CD4-positive, alpha-beta T cell (primary cell): ENCODE measurements around the gene ARL5C. TPM values are rescaled to one million over a fixed set of nuclear protein-coding genes. Genes with fewer than 3 reads are reported as not detected.
A peak's percentile ranks its signal among the peaks of the same experiment; 100 is the strongest.

Experiments used
- ATAC-seq: fragments of 200-7000 bp; cut with Tn5 transposase; one replicate; pipeline ENCODE4 v1.10.0; 2022; ENCODE audit warnings: mild to moderate bottlenecking; ENCODE audit not compliant: poor library complexity
- CTCF ChIA-PET: fragments of 350-600 bp; sonication (Branson Sonifier 250); formaldehyde crosslinking; loops from one replicate; lab custom pipeline; 2021; ENCODE audit warnings: antibody characterized with exemption, inconsistent platforms; lab: Charles Lee
- POLR2A ChIA-PET: fragments of 350-600 bp; sonication (Branson Sonifier 250); formaldehyde crosslinking; loops from one replicate; lab custom pipeline; 2021; ENCODE audit warnings: antibody characterized with exemption, inconsistent platforms; lab: Charles Lee
- DNase-seq, 14 experiments: peaks; one replicate each; pipeline ENCODE4 v3.0.0-alpha.2; 2013 to 2020; ENCODE audit warnings: mixed read lengths in 2 of 14
- H3K27ac ChIP-seq, 2 donors: one replicate each; pipeline versions ENCODE4 v1.5.1 to v1.7.0; 2013; ENCODE audit warnings: low read length in 2 of 2, low read depth in 1 of 2, mild to moderate bottlenecking in 1 of 2
- H3K27me3 ChIP-seq, 2 experiments: 1 replicate in 1 of 2; 2 replicates in 1 of 2; pipeline versions ENCODE4 v1.6.1 to v1.7.0; 2013; ENCODE audit warnings: low read length in 2 of 2, control low read depth in 1 of 2, mild to moderate bottlenecking in 1 of 2, moderate library complexity in 1 of 2; ENCODE audit not compliant: insufficient read depth in 2 of 2, control insufficient read depth in 1 of 2
- H3K36me3 ChIP-seq: one replicate; pipeline ENCODE4 v1.6.1; 2013; ENCODE audit warnings: low read length, control low read depth; ENCODE audit not compliant: insufficient read depth
- H3K4me1 ChIP-seq: one replicate; pipeline ENCODE4 v1.6.1; 2013; ENCODE audit warnings: low read length, control low read depth; ENCODE audit not compliant: insufficient read depth
- H3K4me3 ChIP-seq: one replicate; pipeline ENCODE4 v1.5.1; 2013; ENCODE audit warnings: mild to moderate bottlenecking, low read length, moderate library complexity
- H3K9me3 ChIP-seq, 2 experiments: 1 replicate in 1 of 2; 2 replicates in 1 of 2; pipeline versions ENCODE4 v1.6.1 to v1.7.0; 2013; ENCODE audit warnings: low read length in 2 of 2, mild to moderate bottlenecking in 2 of 2, control low read depth in 1 of 2, moderate library complexity in 1 of 2; ENCODE audit not compliant: control insufficient read depth in 1 of 2, insufficient read depth in 1 of 2
- H3K27ac Mint-ChIP-seq: one replicate; pipeline ENCODE4 v1.8.0; 2020; ENCODE audit warnings: mixed read lengths
- H3K27me3 Mint-ChIP-seq: one replicate; pipeline ENCODE4 v1.8.0; 2021; ENCODE audit warnings: mixed read lengths
- H3K36me3 Mint-ChIP-seq: one replicate; pipeline ENCODE4 v1.8.0; 2021; ENCODE audit warnings: low read depth, mixed read lengths
- H3K4me1 Mint-ChIP-seq: one replicate; pipeline ENCODE4 v1.8.0; 2021; ENCODE audit warnings: low read depth, mixed read lengths
- H3K4me3 Mint-ChIP-seq: one replicate; pipeline ENCODE4 v1.8.0; 2020; ENCODE audit warnings: mild to moderate bottlenecking, mixed read lengths
- H3K9me3 Mint-ChIP-seq: one replicate; pipeline ENCODE4 v1.8.0; 2020; ENCODE audit warnings: mixed read lengths
- intact Hi-C, 2 experiments: fragments of 100-400 bp; cut with DNase I in 1 of 2; cut with micrococcal nuclease in 1 of 2; formaldehyde crosslinking; loops; one replicate each; pipeline versions ENCODE4 v1.15.1 to v1.9.0; 2023 to 2025; cut with DNase I, micrococcal nuclease
- total RNA-seq, 174 experiments: library from RNA in 2 of 174; stranded (reverse) in 2 of 174; gene quantifications; one replicate each; pipeline ENCODE4 v1.2.3 and lab custom pipeline; 2021 to 2026
- TF ChIP-seq, protein P1 (sequence below): fragments of 200-600 bp; IDR thresholded peaks from one replicate; pipeline ENCODE4 v1.8.0; 2022; ENCODE audit warnings: antibody characterized with exemption, mild to moderate bottlenecking

The ARL5C gene
- total RNA-seq, 2 experiments from 2014 or later, result not detected

- Histone ChIP-seq H3K27me3 (no peaks in the 10 kb centered on the region), H3K4me3 (no peak overlapping the region), H3K9me3 (no peaks in the 10 kb centered on the region), H3K27ac (no peak overlapping the region), H3K4me1 (peaks cover 57% of the 10 kb centered on the region), H3K36me3 (peaks cover 44% of the 10 kb centered on the region)
- POLR2A ChIA-PET, result interaction anchor here (4.3 kb wide), 1 partner anchor 41 kb away, joined by 49 read pairs; no protein-coding TSS in a partner anchor
- Mint-ChIP-seq H3K27me3 (no peaks in the 10 kb centered on the region), H3K9me3 (no peaks in the 10 kb centered on the region), H3K4me3 (peak overlapping the region; percentile 52), H3K4me1 (peaks cover 58% of the 10 kb centered on the region), H3K36me3 (peaks cover 56% of the 10 kb centered on the region), H3K27ac (peak overlapping the region; percentile 13)
- TF ChIP-seq, protein P1, sequence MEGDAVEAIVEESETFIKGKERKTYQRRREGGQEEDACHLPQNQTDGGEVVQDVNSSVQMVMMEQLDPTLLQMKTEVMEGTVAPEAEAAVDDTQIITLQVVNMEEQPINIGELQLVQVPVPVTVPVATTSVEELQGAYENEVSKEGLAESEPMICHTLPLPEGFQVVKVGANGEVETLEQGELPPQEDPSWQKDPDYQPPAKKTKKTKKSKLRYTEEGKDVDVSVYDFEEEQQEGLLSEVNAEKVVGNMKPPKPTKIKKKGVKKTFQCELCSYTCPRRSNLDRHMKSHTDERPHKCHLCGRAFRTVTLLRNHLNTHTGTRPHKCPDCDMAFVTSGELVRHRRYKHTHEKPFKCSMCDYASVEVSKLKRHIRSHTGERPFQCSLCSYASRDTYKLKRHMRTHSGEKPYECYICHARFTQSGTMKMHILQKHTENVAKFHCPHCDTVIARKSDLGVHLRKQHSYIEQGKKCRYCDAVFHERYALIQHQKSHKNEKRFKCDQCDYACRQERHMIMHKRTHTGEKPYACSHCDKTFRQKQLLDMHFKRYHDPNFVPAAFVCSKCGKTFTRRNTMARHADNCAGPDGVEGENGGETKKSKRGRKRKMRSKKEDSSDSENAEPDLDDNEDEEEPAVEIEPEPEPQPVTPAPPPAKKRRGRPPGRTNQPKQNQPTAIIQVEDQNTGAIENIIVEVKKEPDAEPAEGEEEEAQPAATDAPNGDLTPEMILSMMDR, result no peak
- ATAC-seq, result no peak
- DNase-seq, result no peak
- CTCF ChIA-PET, result interaction anchor here (1.2 to 1.8 kb wide), 2 partner anchors 35 to 41 kb away, joined by 5 read pairs; no protein-coding TSS in a partner anchor
- intact Hi-C loops, result loop anchor here in 1 of 2 experiments (5.0 kb wide), 1 partner anchor 258 kb away; the partner anchor contains the start of gene CDK12
Observed at GRCh38 chr17:39204245-39204644, 38.3 kb upstream of the ARL5C start.

GRCh38 chr17:39200957-39201510 is 35.1 kb upstream of the ARL5C start:
- Mint-ChIP-seq H3K4me3 (peak overlapping the region; percentile 90), H3K4me1 (peaks cover 58% of the 10 kb centered on the region)

DNA sequence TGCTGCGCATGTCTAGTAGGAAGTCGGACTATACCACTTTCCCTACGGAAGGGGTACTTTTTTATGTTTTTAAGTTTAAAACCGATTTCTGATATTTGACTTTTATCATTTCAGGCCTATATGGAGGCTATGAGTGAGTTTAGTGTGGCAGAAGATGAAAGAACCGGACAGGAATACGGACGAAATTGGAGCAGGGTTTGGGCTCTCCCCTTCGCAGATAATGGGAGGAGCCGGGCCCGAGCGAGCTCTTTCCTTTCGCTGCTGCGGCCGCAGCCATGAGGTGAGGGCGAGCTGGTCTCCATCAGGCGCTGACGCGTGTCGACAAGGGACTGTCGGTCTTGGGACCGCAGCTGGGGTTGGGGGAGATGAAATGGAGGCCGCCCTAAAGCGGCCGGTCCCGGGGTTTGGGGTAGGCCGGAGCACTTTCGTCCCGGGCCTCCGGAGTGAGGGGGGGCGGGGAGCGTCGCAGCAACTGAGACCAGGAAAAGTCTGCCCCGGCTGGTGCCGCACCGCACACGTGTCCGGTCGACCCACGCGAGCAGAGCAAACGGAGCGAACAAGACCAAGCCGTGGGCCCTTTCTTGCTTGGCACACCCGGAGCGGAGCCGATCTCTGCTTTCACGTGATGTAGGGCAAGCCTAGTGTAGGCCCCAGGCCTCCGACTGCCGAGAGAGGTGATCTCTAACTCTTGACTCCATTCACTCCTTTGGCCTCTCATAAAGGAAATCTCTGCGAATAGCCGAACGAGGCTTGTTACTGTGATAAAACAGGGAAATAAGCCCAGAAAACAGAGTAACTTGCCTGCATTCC is 34.3 kb upstream of the ARL5C start, which contains the start of gene RPL19:
Gene RPL19, plus strand, starts transcription at position 214 of the 810 bp plus-strand sequence. Its CDS starts 62 bp downstream, at position 276.
- peak within 1 kb of the TSS; percentile 90 for H3K4me3 ChIP-seq
- H3K9me3 ChIP-seq, result no peaks in the 10 kb centered on the region
- peaks cover 72% of the 10 kb centered on the region for H3K4me1 ChIP-seq
- intact Hi-C loops, result loop anchor here in 1 of 2 experiments (5.0 kb wide), 1 partner anchor 262 kb away; the partner anchor contains the start of gene CDK12
- H3K4me1 Mint-ChIP-seq, result peaks cover 65% of the 10 kb centered on the region
- H3K27me3 ChIP-seq, result no peaks in the 10 kb centered on the region
- no peaks in the 10 kb centered on the region for H3K9me3 Mint-ChIP-seq
- DNase-seq, result peak in 12 of 14 experiments; percentile 67 to 91 (median 76)
- H3K27ac ChIP-seq, result peak within 1 kb of the TSS; percentile 96 to 99
- peak within 1 kb of the TSS; percentile 90 for H3K4me3 Mint-ChIP-seq
- ChIA-PET POLR2A (interaction anchor here (0.6 to 3.0 kb wide), 41 partner anchors 9 to 726 kb away, joined by 3 to 47 read pairs (median 4); partner anchors contain the start of genes ARL5C, CDK12, CWC25 and FBXL20), CTCF (interaction anchor here (1.4 to 2.8 kb wide), 5 partner anchors 25 to 39 kb away, joined by 6 to 12 read pairs (median 8); no protein-coding TSS in a partner anchor)
- peak; percentile 74 for ATAC-seq
- H3K27ac Mint-ChIP-seq, result peak within 1 kb of the TSS; percentile 94
- TF ChIP-seq, protein P1, result no peak
- peaks cover 59% of the 10 kb centered on the region for H3K36me3 Mint-ChIP-seq
- peaks cover 43% of the 10 kb centered on the region for H3K36me3 ChIP-seq
- no peaks in the 10 kb centered on the region for H3K27me3 Mint-ChIP-seq

More at GRCh38 chr17:39200957-39201510, 35.1 kb upstream of the ARL5C start:
- Histone ChIP-seq H3K9me3 (no peaks in the 10 kb centered on the region), H3K27me3 (no peaks in the 10 kb centered on the region), H3K4me1 (peaks cover 65% of the 10 kb centered on the region), H3K27ac (peak overlapping the region; percentile 96 to 99), H3K4me3 (peak overlapping the region; percentile 90), H3K36me3 (peaks cover 44% of the 10 kb centered on the region)
- Mint-ChIP-seq H3K9me3 (no peaks in the 10 kb centered on the region), H3K27ac (peak overlapping the region; percentile 94), H3K36me3 (peaks cover 56% of the 10 kb centered on the region), H3K27me3 (no peaks in the 10 kb centered on the region)
- POLR2A ChIA-PET, result interaction anchor here (1.7 to 3.0 kb wide), 3 partner anchors 35 to 329 kb away, joined by 5 to 42 read pairs (median 35); partner anchors contain the start of gene ARL5C
- ATAC-seq (no peak), DNase-seq (no peak)
- TF ChIP-seq, protein P1, result no peak
- intact Hi-C loops, result loop anchor here in 1 of 2 experiments (5.0 kb wide), 1 partner anchor 261 kb away; the partner anchor contains the start of gene CDK12
- CTCF ChIA-PET, result interaction anchor here (2.1 to 2.8 kb wide), 3 partner anchors 26 to 38 kb away, joined by 7 to 12 read pairs (median 12); no protein-coding TSS in a partner anchor
